ENCODE data around the gene DSCAML1.

DSCAML1 gene

DNA sequence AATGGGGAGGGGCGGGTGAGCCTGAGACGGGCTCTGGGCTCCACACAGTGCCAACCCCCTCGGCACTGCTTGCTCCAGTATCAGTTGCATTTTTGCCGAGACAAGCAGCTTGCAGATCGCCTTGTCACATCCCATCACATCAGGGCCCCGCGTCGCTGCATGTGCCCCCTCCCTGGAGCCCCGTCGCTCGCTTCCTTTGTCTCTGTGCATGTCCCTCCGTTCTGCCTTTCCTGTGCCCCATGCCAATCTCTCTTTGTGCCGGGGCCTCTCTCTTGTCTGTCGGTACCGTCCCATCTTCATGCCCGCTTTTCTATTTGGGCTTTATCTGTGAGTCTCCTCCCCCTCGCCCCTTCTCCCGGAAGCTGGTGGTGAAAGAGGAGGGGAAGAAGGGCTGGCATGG lies 267.2 kb downstream of the DSCAML1 start:
- no peak for DNase-seq
- H2BK12ac ChIP-seq (ENCODE audit: low read length) = no peak overlapping the region
- H3K4me3 ChIP-seq (ENCODE audit: low read depth, low read length) = peak overlapping the region; percentile 28
- H3K14ac ChIP-seq (ENCODE audit: low read length) = no peak overlapping the region
- no peak overlapping the region for H3K9ac ChIP-seq (ENCODE audit: low read length)
- no peak overlapping the region for H2BK5ac ChIP-seq (ENCODE audit: low read depth, low read length, poor library complexity)
- H4K91ac ChIP-seq (ENCODE audit: low read depth, low read length) = no peak overlapping the region
- H3K36me3 ChIP-seq (ENCODE audit: control insufficient read depth in 1 of 2, insufficient read depth in 2 of 2, low read length in 2 of 2) = no peaks in the 10 kb centered on the region
- H4K12ac ChIP-seq (ENCODE audit: low read depth, low read length) = no peak overlapping the region
- H3K27ac ChIP-seq (ENCODE audit: low read depth, low read length) = no peak overlapping the region
- no peak overlapping the region for H4K8ac ChIP-seq (ENCODE audit: low read depth, low read length)
- whole genome bisulfite sequencing (ENCODE audit: extremely low coverage, insufficient coverage, insufficient read length) = no CpG with 5 or more reads among the region's 18 CpGs
- no peak overlapping the region for H2AK5ac ChIP-seq (ENCODE audit: low read length)
- no peak overlapping the region for H2BK120ac ChIP-seq (ENCODE audit: insufficient read depth, low read length, poor library complexity)
- no peak overlapping the region for H3K18ac ChIP-seq (ENCODE audit: low read length)
- no peaks in the 10 kb centered on the region for H3K4me1 ChIP-seq (ENCODE audit: control insufficient read depth in 1 of 2, insufficient read depth in 2 of 2, low read length in 2 of 2)
- H3K9me3 ChIP-seq (ENCODE audit: insufficient read depth, low read depth, low read length) = peaks cover 1% of the 10 kb centered on the region
- no peaks in the 10 kb centered on the region for H3K79me1 ChIP-seq (ENCODE audit: low read length)
- H3K27me3 ChIP-seq (ENCODE audit: insufficient read depth, low read length) = no peaks in the 10 kb centered on the region
- no peak overlapping the region for H3K4ac ChIP-seq (ENCODE audit: low read depth, low read length)
- no peak overlapping the region for H3K4me2 ChIP-seq (ENCODE audit: low read length)
- no peaks in the 10 kb centered on the region for H3K79me2 ChIP-seq (ENCODE audit: control insufficient read depth, insufficient read depth, low read length, poor library complexity)
- H2AFZ ChIP-seq (ENCODE audit: insufficient read depth, low read length, poor library complexity) = no peak overlapping the region
- no peak overlapping the region for H3K23ac ChIP-seq (ENCODE audit: low read length)

DNA sequence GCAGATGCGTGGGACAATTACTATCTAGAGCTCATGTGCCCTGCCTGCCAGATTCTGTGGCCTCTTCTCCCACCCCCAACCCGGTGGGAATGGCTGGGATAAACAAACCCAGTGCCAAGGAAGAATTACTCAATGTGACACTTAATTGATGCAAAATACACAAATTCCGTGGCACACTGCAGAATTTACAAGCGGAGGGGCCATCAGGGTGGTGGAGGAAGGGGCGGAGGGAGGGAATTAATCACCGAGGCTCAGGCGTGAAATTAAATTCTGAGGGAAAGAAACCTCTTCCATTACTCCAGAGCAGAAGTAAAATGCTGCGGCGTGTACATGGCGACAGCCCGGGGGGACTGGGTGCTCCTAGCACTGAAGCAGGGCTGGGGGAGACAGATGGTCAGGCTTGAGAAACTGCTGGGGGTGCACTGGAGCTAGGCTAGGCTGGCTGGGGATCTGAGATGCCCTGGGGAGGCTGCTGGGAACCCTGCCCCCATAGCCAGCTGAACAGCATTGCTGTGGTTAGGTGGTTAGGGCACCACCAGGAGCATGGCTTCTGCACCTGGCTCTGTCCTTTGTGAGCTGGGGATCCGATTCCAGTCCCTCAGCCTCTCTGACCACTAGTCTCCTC lies 268.8 kb downstream of the DSCAML1 start:
- Histone ChIP-seq H3K27ac (ENCODE audit: low read depth, low read length) (no peak overlapping the region), H3K14ac (ENCODE audit: low read length) (no peak overlapping the region), H3K23ac (ENCODE audit: low read length) (no peak overlapping the region), H3K4me1 (ENCODE audit: control insufficient read depth in 1 of 2, insufficient read depth in 2 of 2, low read length in 2 of 2) (no peaks in the 10 kb centered on the region), H3K79me1 (ENCODE audit: low read length) (no peaks in the 10 kb centered on the region), H2AFZ (ENCODE audit: insufficient read depth, low read length, poor library complexity) (no peak overlapping the region), H3K79me2 (ENCODE audit: control insufficient read depth, insufficient read depth, low read length, poor library complexity) (no peaks in the 10 kb centered on the region), H2BK5ac (ENCODE audit: low read depth, low read length, poor library complexity) (no peak overlapping the region), H2AK5ac (ENCODE audit: low read length) (no peak overlapping the region), H4K8ac (ENCODE audit: low read depth, low read length) (no peak overlapping the region), H3K9me3 (ENCODE audit: insufficient read depth, low read depth, low read length) (peaks cover 3% of the 10 kb centered on the region), H4K12ac (ENCODE audit: low read depth, low read length) (no peak overlapping the region), H3K4ac (ENCODE audit: low read depth, low read length) (no peak overlapping the region), H3K9ac (ENCODE audit: low read length) (no peak overlapping the region), H3K27me3 (ENCODE audit: insufficient read depth, low read length) (no peaks in the 10 kb centered on the region), H3K4me2 (ENCODE audit: low read length) (no peak overlapping the region), H3K4me3 (ENCODE audit: low read depth, low read length) (no peak overlapping the region), H4K91ac (ENCODE audit: low read depth, low read length) (no peak overlapping the region), H3K18ac (ENCODE audit: low read length) (no peak overlapping the region), H3K36me3 (ENCODE audit: control insufficient read depth in 1 of 2, insufficient read depth in 2 of 2, low read length in 2 of 2) (no peaks in the 10 kb centered on the region), H2BK120ac (ENCODE audit: insufficient read depth, low read length, poor library complexity) (no peak overlapping the region), H2BK12ac (ENCODE audit: low read length) (no peak overlapping the region)
- peak; percentile 59 to 65 for DNase-seq
- no CpG with 5 or more reads among the region's 12 CpGs for WGBS (ENCODE audit: extremely low coverage, insufficient coverage, insufficient read length)

- no peak for DNase-seq
- Histone ChIP-seq H3K27ac (ENCODE audit: low read depth, low read length) (no peak overlapping the region), H3K4me1 (ENCODE audit: control insufficient read depth in 1 of 2, insufficient read depth in 2 of 2, low read length in 2 of 2) (no peaks in the 10 kb centered on the region), H3K18ac (ENCODE audit: low read length) (no peak overlapping the region), H3K14ac (ENCODE audit: low read length) (no peak overlapping the region), H3K23ac (ENCODE audit: low read length) (no peak overlapping the region), H4K12ac (ENCODE audit: low read depth, low read length) (no peak overlapping the region), H3K79me1 (ENCODE audit: low read length) (no peaks in the 10 kb centered on the region), H3K27me3 (ENCODE audit: insufficient read depth, low read length) (no peaks in the 10 kb centered on the region), H3K9me3 (ENCODE audit: insufficient read depth, low read depth, low read length) (peaks cover 3% of the 10 kb centered on the region), H2BK5ac (ENCODE audit: low read depth, low read length, poor library complexity) (no peak overlapping the region), H3K79me2 (ENCODE audit: control insufficient read depth, insufficient read depth, low read length, poor library complexity) (no peaks in the 10 kb centered on the region), H3K4me2 (ENCODE audit: low read length) (no peak overlapping the region), H3K36me3 (ENCODE audit: control insufficient read depth in 1 of 2, insufficient read depth in 2 of 2, low read length in 2 of 2) (no peaks in the 10 kb centered on the region), H2AFZ (ENCODE audit: insufficient read depth, low read length, poor library complexity) (no peak overlapping the region), H2BK12ac (ENCODE audit: low read length) (no peak overlapping the region), H3K4me3 (ENCODE audit: low read depth, low read length) (no peak overlapping the region), H4K8ac (ENCODE audit: low read depth, low read length) (no peak overlapping the region), H2AK5ac (ENCODE audit: low read length) (no peak overlapping the region), H2BK120ac (ENCODE audit: insufficient read depth, low read length, poor library complexity) (no peak overlapping the region), H3K9ac (ENCODE audit: low read length) (no peak overlapping the region), H3K4ac (ENCODE audit: low read depth, low read length) (no peak overlapping the region), H4K91ac (ENCODE audit: low read depth, low read length) (no peak overlapping the region)
- no CpG with 5 or more reads among the region's 7 CpGs for WGBS (ENCODE audit: extremely low coverage, insufficient coverage, insufficient read length)
Measured at GRCh38 chr11:117527271-117527670, 269.7 kb downstream of the DSCAML1 start.

- no peak overlapping the region for H2BK5ac ChIP-seq (ENCODE audit: low read depth, low read length, poor library complexity)
- WGBS (ENCODE audit: extremely low coverage, insufficient coverage, insufficient read length) = no CpG with 5 or more reads among the region's 10 CpGs
- no peak overlapping the region for H3K4ac ChIP-seq (ENCODE audit: low read depth, low read length)
- no peak overlapping the region for H2AK5ac ChIP-seq (ENCODE audit: low read length)
- H3K27me3 ChIP-seq (ENCODE audit: insufficient read depth, low read length) = no peaks in the 10 kb centered on the region
- no peaks in the 10 kb centered on the region for H3K79me2 ChIP-seq (ENCODE audit: control insufficient read depth, insufficient read depth, low read length, poor library complexity)
- H4K91ac ChIP-seq (ENCODE audit: low read depth, low read length) = no peak overlapping the region
- no peak overlapping the region for H3K14ac ChIP-seq (ENCODE audit: low read length)
- H4K12ac ChIP-seq (ENCODE audit: low read depth, low read length) = no peak overlapping the region
- no peak overlapping the region for H3K23ac ChIP-seq (ENCODE audit: low read length)
- no peak overlapping the region for H4K8ac ChIP-seq (ENCODE audit: low read depth, low read length)
- no peak overlapping the region for H3K4me2 ChIP-seq (ENCODE audit: low read length)
- no peaks in the 10 kb centered on the region for H3K4me1 ChIP-seq (ENCODE audit: control insufficient read depth in 1 of 2, insufficient read depth in 2 of 2, low read length in 2 of 2)
- H2AFZ ChIP-seq (ENCODE audit: insufficient read depth, low read length, poor library complexity) = no peak overlapping the region
- H2BK120ac ChIP-seq (ENCODE audit: insufficient read depth, low read length, poor library complexity) = no peak overlapping the region
- no peaks in the 10 kb centered on the region for H3K36me3 ChIP-seq (ENCODE audit: control insufficient read depth in 1 of 2, insufficient read depth in 2 of 2, low read length in 2 of 2)
- no peak overlapping the region for H2BK12ac ChIP-seq (ENCODE audit: low read length)
- no peak overlapping the region for H3K4me3 ChIP-seq (ENCODE audit: low read depth, low read length)
- H3K18ac ChIP-seq (ENCODE audit: low read length) = no peak overlapping the region
- H3K79me1 ChIP-seq (ENCODE audit: low read length) = no peaks in the 10 kb centered on the region
- DNase-seq = peak; percentile 95 to 98
- no peak overlapping the region for H3K9ac ChIP-seq (ENCODE audit: low read length)
- peaks cover 3% of the 10 kb centered on the region for H3K9me3 ChIP-seq (ENCODE audit: insufficient read depth, low read depth, low read length)
- H3K27ac ChIP-seq (ENCODE audit: low read depth, low read length) = no peak overlapping the region
Measured at GRCh38 chr11:117525866-117526542, 271.0 kb downstream of the DSCAML1 start.
